ENCODE measurements around the gene DNMT1.
A peak's percentile ranks its signal among the peaks of the same experiment; 100 is the strongest.

The DNMT1 gene

GRCh38 chr19:10166046-10166445 is 28.7 kb downstream of the DNMT1 start:
- Mint-ChIP-seq H3K4me1 (no peaks in the 10 kb centered on the region), H3K27ac (ENCODE audit: low read depth) (no peak overlapping the region), H3K27me3 (no peaks in the 10 kb centered on the region), H3K36me3 (ENCODE audit: insufficient read depth) (peaks cover 67% of the 10 kb centered on the region), H3K9me3 (no peaks in the 10 kb centered on the region), H3K4me3 (no peak overlapping the region)
- DNase-seq (ENCODE audit: low spot score in 2 of 2) = no peak
- ATAC-seq (replicated peaks; ENCODE audit: extremely low read depth, poor library complexity, severe bottlenecking) = no peak

DNA sequence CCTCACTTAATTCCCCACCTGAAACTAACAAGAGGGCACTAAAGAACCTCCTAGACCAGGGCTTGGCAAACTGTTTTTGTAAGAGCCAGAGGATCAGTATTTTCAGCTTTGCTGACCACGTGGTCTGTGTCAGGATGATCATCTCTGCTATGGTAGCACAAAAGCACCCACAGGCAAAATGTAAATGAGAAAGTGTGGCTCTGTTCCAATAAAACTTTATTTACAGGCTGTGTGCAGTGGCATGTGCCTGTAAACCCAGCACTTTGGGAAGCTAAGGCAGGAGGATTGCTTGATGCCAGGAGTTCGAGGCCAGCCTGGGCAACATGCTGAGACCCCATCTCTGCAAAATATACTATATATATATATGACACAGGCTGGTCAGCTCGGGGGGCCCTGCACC is 31.2 kb downstream of the DNMT1 start:
- H3K36me3 Mint-ChIP-seq (ENCODE audit: insufficient read depth) = peaks cover 73% of the 10 kb centered on the region
- no peaks in the 10 kb centered on the region for H3K4me1 Mint-ChIP-seq
- H3K27me3 Mint-ChIP-seq = no peaks in the 10 kb centered on the region
- ATAC-seq (replicated peaks; ENCODE audit: extremely low read depth, poor library complexity, severe bottlenecking) (no peak), DNase-seq (ENCODE audit: low spot score in 2 of 2) (no peak)
- H3K9me3 Mint-ChIP-seq = no peaks in the 10 kb centered on the region
- peak overlapping the region; percentile 59 for H3K27ac Mint-ChIP-seq (ENCODE audit: low read depth)
- H3K4me3 Mint-ChIP-seq = no peak overlapping the region

GRCh38 chr19:10159610-10160009 is 35.1 kb downstream of the DNMT1 start:
- no peak overlapping the region for H3K27ac Mint-ChIP-seq (ENCODE audit: low read depth)
- H3K27me3 Mint-ChIP-seq = no peaks in the 10 kb centered on the region
- no peaks in the 10 kb centered on the region for H3K4me1 Mint-ChIP-seq
- DNase-seq (ENCODE audit: low spot score in 2 of 2) (no peak), ATAC-seq (replicated peaks; ENCODE audit: extremely low read depth, poor library complexity, severe bottlenecking) (no peak)
- H3K9me3 Mint-ChIP-seq = no peaks in the 10 kb centered on the region
- no peak overlapping the region for H3K4me3 Mint-ChIP-seq
- H3K36me3 Mint-ChIP-seq (ENCODE audit: insufficient read depth) = peaks cover 68% of the 10 kb centered on the region

GRCh38 chr19:10158485-10158884 is 36.3 kb downstream of the DNMT1 start:
- Mint-ChIP-seq H3K36me3 (ENCODE audit: insufficient read depth) (peaks cover 71% of the 10 kb centered on the region), H3K4me3 (no peak overlapping the region), H3K4me1 (no peaks in the 10 kb centered on the region), H3K9me3 (no peaks in the 10 kb centered on the region), H3K27me3 (no peaks in the 10 kb centered on the region), H3K27ac (ENCODE audit: low read depth) (no peak overlapping the region)
- ATAC-seq (replicated peaks; ENCODE audit: extremely low read depth, poor library complexity, severe bottlenecking) = no peak
- DNase-seq (ENCODE audit: low spot score in 2 of 2) = no peak

- ATAC-seq (replicated peaks; ENCODE audit: extremely low read depth, poor library complexity, severe bottlenecking) (no peak), DNase-seq (ENCODE audit: low spot score in 2 of 2) (no peak)
- no peaks in the 10 kb centered on the region for H3K4me1 Mint-ChIP-seq
- H3K36me3 Mint-ChIP-seq (ENCODE audit: insufficient read depth) = peaks cover 71% of the 10 kb centered on the region
- H3K27me3 Mint-ChIP-seq = no peaks in the 10 kb centered on the region
- H3K9me3 Mint-ChIP-seq = no peaks in the 10 kb centered on the region
- H3K4me3 Mint-ChIP-seq = no peak overlapping the region
- H3K27ac Mint-ChIP-seq (ENCODE audit: low read depth) = no peak overlapping the region
Observed at GRCh38 chr19:10158071-10158470, 36.7 kb downstream of the DNMT1 start.

DNA sequence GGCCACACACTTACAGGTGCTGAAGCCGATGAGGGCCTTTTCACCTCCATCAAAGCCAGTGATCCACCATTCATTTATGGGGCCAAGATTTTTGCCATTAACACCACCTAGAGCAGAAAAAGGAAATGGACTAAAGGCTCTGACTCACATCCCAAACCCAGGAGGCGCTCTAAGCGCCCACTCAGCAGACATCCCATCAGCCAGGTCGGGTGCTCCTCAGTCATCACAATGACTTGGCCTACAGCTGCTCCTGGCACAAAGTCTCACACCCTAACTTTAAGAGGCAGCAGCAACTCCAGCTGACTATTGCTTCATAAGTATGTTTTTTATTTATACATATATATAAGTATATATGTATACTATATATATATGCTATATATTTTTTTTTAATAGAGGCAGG is 38.9 kb downstream of the DNMT1 start:
- H3K4me1 Mint-ChIP-seq = no peaks in the 10 kb centered on the region
- ATAC-seq (replicated peaks; ENCODE audit: extremely low read depth, poor library complexity, severe bottlenecking) = no peak
- no peaks in the 10 kb centered on the region for H3K27me3 Mint-ChIP-seq
- peaks cover 70% of the 10 kb centered on the region for H3K36me3 Mint-ChIP-seq (ENCODE audit: insufficient read depth)
- no peak for DNase-seq (ENCODE audit: low spot score in 2 of 2)
- no peak overlapping the region for H3K27ac Mint-ChIP-seq (ENCODE audit: low read depth)
- no peaks in the 10 kb centered on the region for H3K9me3 Mint-ChIP-seq
- no peak overlapping the region for H3K4me3 Mint-ChIP-seq

DNA sequence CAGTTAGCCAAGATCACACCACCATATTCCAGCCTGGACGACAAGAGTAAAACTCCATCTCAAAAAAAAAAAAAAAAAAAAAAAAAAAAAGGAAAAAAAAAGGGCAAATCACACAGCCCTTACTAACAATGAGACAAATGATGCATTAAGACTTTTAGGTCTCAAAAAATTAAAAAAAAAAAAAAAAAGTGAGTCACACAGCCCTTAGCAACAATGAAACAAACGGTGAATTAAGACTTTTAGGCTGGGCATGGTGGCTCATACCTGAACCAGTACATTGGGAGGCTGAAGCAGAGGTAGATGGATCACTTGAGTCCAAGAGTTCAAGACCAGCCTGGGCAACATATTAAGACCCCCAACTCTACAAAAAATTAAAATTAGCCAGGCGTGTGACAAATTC is 42.7 kb downstream of the DNMT1 start:
- no peak overlapping the region for H3K27ac Mint-ChIP-seq (ENCODE audit: low read depth)
- H3K36me3 Mint-ChIP-seq (ENCODE audit: insufficient read depth) = peaks cover 73% of the 10 kb centered on the region
- H3K4me3 Mint-ChIP-seq = no peak overlapping the region
- H3K9me3 Mint-ChIP-seq = no peaks in the 10 kb centered on the region
- no peaks in the 10 kb centered on the region for H3K4me1 Mint-ChIP-seq
- DNase-seq (ENCODE audit: low spot score in 2 of 2) (no peak), ATAC-seq (replicated peaks; ENCODE audit: extremely low read depth, poor library complexity, severe bottlenecking) (no peak)
- H3K27me3 Mint-ChIP-seq = no peaks in the 10 kb centered on the region

- ATAC-seq (replicated peaks; ENCODE audit: extremely low read depth, poor library complexity, severe bottlenecking) (no peak), DNase-seq (ENCODE audit: low spot score in 2 of 2) (no peak)
- H3K9me3 Mint-ChIP-seq = no peaks in the 10 kb centered on the region
- H3K4me1 Mint-ChIP-seq = no peaks in the 10 kb centered on the region
- no peak overlapping the region for H3K4me3 Mint-ChIP-seq
- peaks cover 76% of the 10 kb centered on the region for H3K36me3 Mint-ChIP-seq (ENCODE audit: insufficient read depth)
- no peaks in the 10 kb centered on the region for H3K27me3 Mint-ChIP-seq
- no peak overlapping the region for H3K27ac Mint-ChIP-seq (ENCODE audit: low read depth)
Observed at GRCh38 chr19:10151521-10151920, 43.2 kb downstream of the DNMT1 start.

- Mint-ChIP-seq H3K9me3 (no peaks in the 10 kb centered on the region), H3K27ac (ENCODE audit: low read depth) (no peak overlapping the region), H3K27me3 (no peaks in the 10 kb centered on the region), H3K36me3 (ENCODE audit: insufficient read depth) (peaks cover 78% of the 10 kb centered on the region), H3K4me1 (peaks cover 3% of the 10 kb centered on the region), H3K4me3 (no peak overlapping the region)
- DNase-seq (ENCODE audit: low spot score in 2 of 2) (no peak), ATAC-seq (replicated peaks; ENCODE audit: extremely low read depth, poor library complexity, severe bottlenecking) (no peak)
Observed at GRCh38 chr19:10149427-10149826, 45.3 kb downstream of the DNMT1 start.

DNA sequence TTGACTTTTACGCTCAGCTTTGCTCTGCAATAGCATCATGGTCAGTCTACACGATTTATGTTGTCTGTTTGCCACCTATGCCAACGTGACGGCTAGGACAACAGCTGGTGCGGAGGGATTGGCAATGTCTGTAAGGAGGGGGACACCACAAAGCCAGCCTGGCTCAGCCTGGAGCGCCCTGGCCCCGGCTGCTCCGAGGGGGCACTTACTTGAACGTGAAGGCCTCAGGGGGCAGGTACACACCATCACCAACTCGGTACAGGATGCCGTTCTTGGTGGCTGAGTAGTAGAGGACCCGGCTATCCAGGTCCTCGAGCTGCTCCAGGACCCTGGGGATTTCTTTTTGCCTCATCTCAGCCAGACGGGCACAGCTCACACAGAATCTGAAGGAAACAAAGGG is 48.6 kb downstream of the DNMT1 start:
- Mint-ChIP-seq H3K27ac (ENCODE audit: low read depth) (peak overlapping the region; percentile 55), H3K4me3 (no peak overlapping the region), H3K9me3 (no peaks in the 10 kb centered on the region), H3K4me1 (peaks cover 27% of the 10 kb centered on the region), H3K27me3 (no peaks in the 10 kb centered on the region), H3K36me3 (ENCODE audit: insufficient read depth) (peaks cover 63% of the 10 kb centered on the region)
- no peak for DNase-seq (ENCODE audit: low spot score in 2 of 2)
- no peak for ATAC-seq (replicated peaks; ENCODE audit: extremely low read depth, poor library complexity, severe bottlenecking)

GRCh38 chr19:10145031-10145430 is 49.7 kb downstream of the DNMT1 start:
- Mint-ChIP-seq H3K27ac (ENCODE audit: low read depth) (peak overlapping the region; percentile 95), H3K9me3 (no peaks in the 10 kb centered on the region)
- ATAC-seq (replicated peaks; ENCODE audit: extremely low read depth, poor library complexity, severe bottlenecking) = no peak

GRCh38 chr19:10144361-10144760 is 50.4 kb downstream of the DNMT1 start:
- peaks cover 58% of the 10 kb centered on the region for H3K36me3 Mint-ChIP-seq (ENCODE audit: insufficient read depth)
- ATAC-seq (replicated peaks; ENCODE audit: extremely low read depth, poor library complexity, severe bottlenecking) = no peak
- H3K27me3 Mint-ChIP-seq = no peaks in the 10 kb centered on the region
- H3K4me3 Mint-ChIP-seq = no peak overlapping the region
- peak overlapping the region; percentile 95 for H3K27ac Mint-ChIP-seq (ENCODE audit: low read depth)
- DNase-seq (ENCODE audit: low spot score in 2 of 2) = no peak
- no peaks in the 10 kb centered on the region for H3K9me3 Mint-ChIP-seq
- peaks cover 27% of the 10 kb centered on the region for H3K4me1 Mint-ChIP-seq

More at GRCh38 chr19:10145031-10145430, 49.7 kb downstream of the DNMT1 start:
- DNase-seq (ENCODE audit: low spot score in 2 of 2) = no peak
- Mint-ChIP-seq H3K4me3 (no peak overlapping the region), H3K4me1 (peaks cover 27% of the 10 kb centered on the region), H3K36me3 (ENCODE audit: insufficient read depth) (peaks cover 60% of the 10 kb centered on the region), H3K27me3 (no peaks in the 10 kb centered on the region)

GRCh38 chr19:10143681-10144080 is 51.1 kb downstream of the DNMT1 start:
- peaks cover 27% of the 10 kb centered on the region for H3K4me1 Mint-ChIP-seq
- peak overlapping the region; percentile 95 for H3K27ac Mint-ChIP-seq (ENCODE audit: low read depth)
- H3K9me3 Mint-ChIP-seq = no peaks in the 10 kb centered on the region
- DNase-seq (ENCODE audit: low spot score in 2 of 2) (no peak), ATAC-seq (replicated peaks; ENCODE audit: extremely low read depth, poor library complexity, severe bottlenecking) (peak; percentile 10)
- no peak overlapping the region for H3K4me3 Mint-ChIP-seq
- no peaks in the 10 kb centered on the region for H3K27me3 Mint-ChIP-seq
- peaks cover 55% of the 10 kb centered on the region for H3K36me3 Mint-ChIP-seq (ENCODE audit: insufficient read depth)
